Panc1 (cell line): Measurements from ENCODE around the gene ZDHHC14. TPM values are rescaled to one million over a fixed set of nuclear protein-coding genes. Genes with fewer than 3 reads are reported as not detected.

Experiments
- ATAC-seq: fragments of 200-7000 bp; cut with Tn5 transposase; 2 replicates; pipeline ENCODE4 v1.9.1; 2020; ENCODE audit warnings: mild to moderate bottlenecking, moderate library complexity
- BruUV-seq: library from RNA; stranded (reverse); fragments of 400-500 nt; replicated peaks from 2 replicates; lab custom pipeline; 2021; lab: Mats Ljungman, UMichigan
- CTCF ChIA-PET: fragments of 300-600 bp; sonication (Branson Sonifier 250); formaldehyde crosslinking; loops from one replicate; lab custom pipeline; 2022; ENCODE audit warnings: antibody characterized with exemption; lab: Charles Lee
- POLR2A ChIA-PET: fragments of 300-600 bp; sonication (Branson Sonifier 250); formaldehyde crosslinking; loops from one replicate; lab custom pipeline; 2022; ENCODE audit warnings: antibody characterized with exemption; lab: Charles Lee
- DNase-seq: peaks from one replicate; pipeline ENCODE4 v3.0.0-alpha.2; 2010; ENCODE audit warnings: low read depth, low spot score
- H3K27ac ChIP-seq: 2 replicates; pipeline ENCODE4 v1.5.1; 2011; ENCODE audit warnings: mild to moderate bottlenecking, low read length, inconsistent platforms
- H3K27me3 ChIP-seq: fragments of 200-500 bp; sonication (Bioruptor generic); 2 replicates; pipeline ENCODE4 v1.6.0; 2014; ENCODE audit warnings: low read length, inconsistent platforms; ENCODE audit not compliant: control insufficient read depth, insufficient read depth
- H3K36me3 ChIP-seq: fragments of 200-500 bp; sonication (Bioruptor generic); 2 replicates; pipeline ENCODE4 v1.5.1; 2014; ENCODE audit warnings: inconsistent platforms, mild to moderate bottlenecking, low read length, moderate library complexity; ENCODE audit not compliant: control insufficient read depth, insufficient read depth
- H3K4me1 ChIP-seq: 2 replicates; pipeline ENCODE4 v1.5.1; 2011; ENCODE audit warnings: inconsistent platforms, mild to moderate bottlenecking, low read length, moderate library complexity; ENCODE audit not compliant: control insufficient read depth, insufficient read depth
- H3K4me3 ChIP-seq, 2 experiments: 2 replicates each; pipeline ENCODE4 v1.5.1; 2011 to 2012; ENCODE audit warnings: low read depth in 2 of 2, low read length in 2 of 2, mild to moderate bottlenecking in 2 of 2, inconsistent platforms in 1 of 2, moderate library complexity in 1 of 2
- H3K9me3 ChIP-seq: fragments of 200-500 bp; sonication (Bioruptor generic); 2 replicates; pipeline ENCODE4 v1.5.1; 2014; ENCODE audit warnings: low read depth, mild to moderate bottlenecking, inconsistent platforms, low read length, moderate library complexity; ENCODE audit not compliant: control insufficient read depth, insufficient read depth
- POLR2AphosphoS5 ChIP-seq: IDR thresholded peaks from 2 replicates; pipeline ENCODE4 v1.6.1; 2012; ENCODE audit warnings: mild to moderate bottlenecking, low read depth, low read length, moderate library complexity
- SIN3A ChIP-seq: IDR thresholded peaks from 2 replicates; pipeline ENCODE4 v1.6.1; 2012; ENCODE audit warnings: low read depth, mild to moderate bottlenecking, low read length, moderate library complexity, borderline replicate concordance; ENCODE audit not compliant: insufficient read depth
- TCF7L2 ChIP-seq: IDR thresholded peaks from 2 replicates; pipeline ENCODE4 v1.6.1; 2011; ENCODE audit warnings: mild to moderate bottlenecking, low read depth, low read length, inconsistent platforms
- in situ Hi-C: cut with HindIII; loops from 2 replicates; pipeline ENCODE4 v1.10.0; 2016; ENCODE audit warnings: low sequenced_read_pairs, low pct_unique_long_range_greater_than_20kb
- intact Hi-C: fragments of 100-400 bp; cut with micrococcal nuclease; formaldehyde crosslinking; loops from one replicate; pipeline ENCODE4 v1.10.0; 2022; ENCODE audit not compliant: unreplicated experiment
- total RNA-seq: library from RNA; stranded (reverse); gene quantifications from one replicate; pipeline ENCODE4 v1.2.1, GENCODE V29; 2021; ENCODE audit not compliant: unreplicated experiment
- TF ChIP-seq, protein P1 (sequence below), 2 experiments: IDR thresholded peaks; 2 replicates each; pipeline ENCODE4 v1.6.1; 2011 to 2012; ENCODE audit warnings: low read depth in 2 of 2, control low read depth in 1 of 2, low read length in 1 of 2, mild to moderate bottlenecking in 1 of 2, moderate library complexity in 1 of 2; ENCODE audit not compliant: insufficient read depth in 1 of 2
- TF ChIP-seq, protein P2 (sequence below): fragments of 450-650 bp; IDR thresholded peaks from 2 replicates; pipeline ENCODE4 v1.5.1; 2017; ENCODE audit warnings: mild to moderate bottlenecking

The ZDHHC14 gene
- total RNA-seq, 1 experiment from 2014 or later = 19.9 TPM

GRCh38 chr6:157652601-157653363, 271.8 kb downstream of the ZDHHC14 start:
- no TSS peak for BruUV-seq
- no peak overlapping the region for H3K4me3 ChIP-seq
- ChIA-PET POLR2A (interaction anchor here (0.5 kb wide), 1 partner anchor 191 kb away, joined by 6 read pairs; no protein-coding TSS in a partner anchor), CTCF (no interaction called here)
- DNase-seq (no peak), ATAC-seq (no peak)
- H3K27ac ChIP-seq = no peak overlapping the region
- no peaks in the 10 kb centered on the region for H3K27me3 ChIP-seq
- TF ChIP-seq POLR2AphosphoS5 = no peak
- no peak for TF ChIP-seq SIN3A
- TF ChIP-seq, protein P1, sequence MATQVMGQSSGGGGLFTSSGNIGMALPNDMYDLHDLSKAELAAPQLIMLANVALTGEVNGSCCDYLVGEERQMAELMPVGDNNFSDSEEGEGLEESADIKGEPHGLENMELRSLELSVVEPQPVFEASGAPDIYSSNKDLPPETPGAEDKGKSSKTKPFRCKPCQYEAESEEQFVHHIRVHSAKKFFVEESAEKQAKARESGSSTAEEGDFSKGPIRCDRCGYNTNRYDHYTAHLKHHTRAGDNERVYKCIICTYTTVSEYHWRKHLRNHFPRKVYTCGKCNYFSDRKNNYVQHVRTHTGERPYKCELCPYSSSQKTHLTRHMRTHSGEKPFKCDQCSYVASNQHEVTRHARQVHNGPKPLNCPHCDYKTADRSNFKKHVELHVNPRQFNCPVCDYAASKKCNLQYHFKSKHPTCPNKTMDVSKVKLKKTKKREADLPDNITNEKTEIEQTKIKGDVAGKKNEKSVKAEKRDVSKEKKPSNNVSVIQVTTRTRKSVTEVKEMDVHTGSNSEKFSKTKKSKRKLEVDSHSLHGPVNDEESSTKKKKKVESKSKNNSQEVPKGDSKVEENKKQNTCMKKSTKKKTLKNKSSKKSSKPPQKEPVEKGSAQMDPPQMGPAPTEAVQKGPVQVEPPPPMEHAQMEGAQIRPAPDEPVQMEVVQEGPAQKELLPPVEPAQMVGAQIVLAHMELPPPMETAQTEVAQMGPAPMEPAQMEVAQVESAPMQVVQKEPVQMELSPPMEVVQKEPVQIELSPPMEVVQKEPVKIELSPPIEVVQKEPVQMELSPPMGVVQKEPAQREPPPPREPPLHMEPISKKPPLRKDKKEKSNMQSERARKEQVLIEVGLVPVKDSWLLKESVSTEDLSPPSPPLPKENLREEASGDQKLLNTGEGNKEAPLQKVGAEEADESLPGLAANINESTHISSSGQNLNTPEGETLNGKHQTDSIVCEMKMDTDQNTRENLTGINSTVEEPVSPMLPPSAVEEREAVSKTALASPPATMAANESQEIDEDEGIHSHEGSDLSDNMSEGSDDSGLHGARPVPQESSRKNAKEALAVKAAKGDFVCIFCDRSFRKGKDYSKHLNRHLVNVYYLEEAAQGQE (IDR thresholded peaks at IDR 0.05; ENCODE audit: insufficient read depth in 1 of 2, low read depth in 2 of 2, low read length in 1 of 2) = no peak
- TF ChIP-seq, protein P2, sequence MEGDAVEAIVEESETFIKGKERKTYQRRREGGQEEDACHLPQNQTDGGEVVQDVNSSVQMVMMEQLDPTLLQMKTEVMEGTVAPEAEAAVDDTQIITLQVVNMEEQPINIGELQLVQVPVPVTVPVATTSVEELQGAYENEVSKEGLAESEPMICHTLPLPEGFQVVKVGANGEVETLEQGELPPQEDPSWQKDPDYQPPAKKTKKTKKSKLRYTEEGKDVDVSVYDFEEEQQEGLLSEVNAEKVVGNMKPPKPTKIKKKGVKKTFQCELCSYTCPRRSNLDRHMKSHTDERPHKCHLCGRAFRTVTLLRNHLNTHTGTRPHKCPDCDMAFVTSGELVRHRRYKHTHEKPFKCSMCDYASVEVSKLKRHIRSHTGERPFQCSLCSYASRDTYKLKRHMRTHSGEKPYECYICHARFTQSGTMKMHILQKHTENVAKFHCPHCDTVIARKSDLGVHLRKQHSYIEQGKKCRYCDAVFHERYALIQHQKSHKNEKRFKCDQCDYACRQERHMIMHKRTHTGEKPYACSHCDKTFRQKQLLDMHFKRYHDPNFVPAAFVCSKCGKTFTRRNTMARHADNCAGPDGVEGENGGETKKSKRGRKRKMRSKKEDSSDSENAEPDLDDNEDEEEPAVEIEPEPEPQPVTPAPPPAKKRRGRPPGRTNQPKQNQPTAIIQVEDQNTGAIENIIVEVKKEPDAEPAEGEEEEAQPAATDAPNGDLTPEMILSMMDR = no peak
- TF ChIP-seq TCF7L2 = no peak
- in situ Hi-C loops (loop anchor here (25.0 kb wide), 1 partner anchor 340 kb away; the partner anchor contains the start of gene TMEM242), intact Hi-C loops (no loop called here)
- H3K4me1 ChIP-seq = no peaks in the 10 kb centered on the region
- H3K36me3 ChIP-seq = no peaks in the 10 kb centered on the region
- H3K9me3 ChIP-seq = no peaks in the 10 kb centered on the region

DNA sequence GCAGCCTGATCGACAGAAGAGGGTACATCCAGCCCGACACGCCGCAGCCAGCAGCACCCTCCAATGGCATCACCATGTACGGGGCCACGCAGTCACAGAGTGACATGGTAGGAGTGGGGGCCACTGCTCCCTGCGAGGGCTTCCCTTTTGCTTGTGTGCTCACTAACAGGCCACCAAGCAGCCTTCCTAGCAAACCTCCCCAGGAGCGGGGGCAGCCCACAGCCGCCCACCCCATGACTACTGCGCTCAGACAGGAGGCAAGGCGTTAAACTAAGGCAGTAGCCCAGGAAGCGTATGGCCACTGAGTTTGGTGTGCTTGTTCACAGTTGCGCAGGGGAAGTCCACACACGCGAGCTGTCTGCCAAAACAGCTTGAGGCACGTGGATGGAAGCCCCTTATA, 272.5 kb downstream of the ZDHHC14 start:
- CTCF ChIA-PET = no interaction called here
- no peak overlapping the region for H3K27ac ChIP-seq
- no peaks in the 10 kb centered on the region for H3K4me1 ChIP-seq
- H3K4me3 ChIP-seq = no peak overlapping the region
- ATAC-seq (no peak), DNase-seq (no peak)
- intact Hi-C loops (no loop called here), in situ Hi-C loops (loop anchor here (25.0 kb wide), 1 partner anchor 341 kb away; the partner anchor contains the start of gene TMEM242)
- BruUV-seq = no TSS peak
- H3K27me3 ChIP-seq = no peaks in the 10 kb centered on the region
- POLR2A ChIA-PET = interaction anchor here (0.5 kb wide), 1 partner anchor 190 kb away, joined by 6 read pairs; no protein-coding TSS in a partner anchor
- no peaks in the 10 kb centered on the region for H3K9me3 ChIP-seq
- TF ChIP-seq, protein P2 = no peak
- TF ChIP-seq, protein P1 (IDR thresholded peaks at IDR 0.05; ENCODE audit: insufficient read depth in 1 of 2, low read depth in 2 of 2, low read length in 1 of 2) = no peak
- no peak for TF ChIP-seq SIN3A
- no peak for TF ChIP-seq TCF7L2
- TF ChIP-seq POLR2AphosphoS5 = no peak
- no peaks in the 10 kb centered on the region for H3K36me3 ChIP-seq
